ENCODE data around the gene SCGB2B2.

DNA sequence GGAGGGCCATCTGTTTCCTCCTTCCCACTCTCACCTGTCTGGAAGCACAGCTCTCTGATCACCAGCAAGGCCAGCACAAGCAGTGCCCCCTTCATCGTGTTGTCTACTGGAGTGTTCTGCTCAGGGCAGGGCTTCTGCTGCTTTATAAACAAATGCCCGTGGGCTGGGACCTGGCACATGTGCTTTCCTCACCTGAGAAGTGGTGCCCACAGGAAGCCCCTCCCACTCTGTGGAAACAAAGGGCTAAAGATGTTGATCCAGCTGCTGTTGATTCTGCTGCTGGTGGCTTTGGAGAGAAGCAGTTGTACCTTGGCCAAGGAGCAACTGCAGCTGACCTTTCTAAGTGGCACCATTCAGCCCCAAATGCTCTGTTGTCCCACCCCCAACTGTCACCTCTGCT, 30.7 kb upstream of the SCGB2B2 start:
- TF ChIP-seq, protein P1, sequence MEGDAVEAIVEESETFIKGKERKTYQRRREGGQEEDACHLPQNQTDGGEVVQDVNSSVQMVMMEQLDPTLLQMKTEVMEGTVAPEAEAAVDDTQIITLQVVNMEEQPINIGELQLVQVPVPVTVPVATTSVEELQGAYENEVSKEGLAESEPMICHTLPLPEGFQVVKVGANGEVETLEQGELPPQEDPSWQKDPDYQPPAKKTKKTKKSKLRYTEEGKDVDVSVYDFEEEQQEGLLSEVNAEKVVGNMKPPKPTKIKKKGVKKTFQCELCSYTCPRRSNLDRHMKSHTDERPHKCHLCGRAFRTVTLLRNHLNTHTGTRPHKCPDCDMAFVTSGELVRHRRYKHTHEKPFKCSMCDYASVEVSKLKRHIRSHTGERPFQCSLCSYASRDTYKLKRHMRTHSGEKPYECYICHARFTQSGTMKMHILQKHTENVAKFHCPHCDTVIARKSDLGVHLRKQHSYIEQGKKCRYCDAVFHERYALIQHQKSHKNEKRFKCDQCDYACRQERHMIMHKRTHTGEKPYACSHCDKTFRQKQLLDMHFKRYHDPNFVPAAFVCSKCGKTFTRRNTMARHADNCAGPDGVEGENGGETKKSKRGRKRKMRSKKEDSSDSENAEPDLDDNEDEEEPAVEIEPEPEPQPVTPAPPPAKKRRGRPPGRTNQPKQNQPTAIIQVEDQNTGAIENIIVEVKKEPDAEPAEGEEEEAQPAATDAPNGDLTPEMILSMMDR (conservative IDR thresholded peaks at IDR 0.05; ENCODE audit: low read depth, low read length) = no peak
- TF ChIP-seq RAD21 (IDR thresholded peaks at IDR 0.05; ENCODE audit: low read length) = no peak

All from IMR-90 (cell line).